Measurements from ENCODE around the gene LIMK2.

- TF ChIP-seq CTCF (optimal IDR thresholded peaks at IDR 0.05 in 1 of 3, IDR thresholded peaks at IDR 0.05 in 1 of 3, conservative IDR thresholded peaks at IDR 0.05 in 1 of 3; ENCODE audit: extremely low read depth in 1 of 3, insufficient read depth in 2 of 3, low read length in 3 of 3) = no peak
- no peak for TF ChIP-seq EZH2 (IDR thresholded peaks at IDR 0.05; ENCODE audit: low read length)
These were observed 17.4 kb downstream of the LIMK2 start for GRCh38 chr22:31229402-31230079.
